ENCODE results near the gene PCCB.
"Not testable (repeated sequence)": the region's sequence is repeated elsewhere in the genome, so short reads cannot be mapped to it uniquely, and the experiment has no call there.

PCCB gene

DNA sequence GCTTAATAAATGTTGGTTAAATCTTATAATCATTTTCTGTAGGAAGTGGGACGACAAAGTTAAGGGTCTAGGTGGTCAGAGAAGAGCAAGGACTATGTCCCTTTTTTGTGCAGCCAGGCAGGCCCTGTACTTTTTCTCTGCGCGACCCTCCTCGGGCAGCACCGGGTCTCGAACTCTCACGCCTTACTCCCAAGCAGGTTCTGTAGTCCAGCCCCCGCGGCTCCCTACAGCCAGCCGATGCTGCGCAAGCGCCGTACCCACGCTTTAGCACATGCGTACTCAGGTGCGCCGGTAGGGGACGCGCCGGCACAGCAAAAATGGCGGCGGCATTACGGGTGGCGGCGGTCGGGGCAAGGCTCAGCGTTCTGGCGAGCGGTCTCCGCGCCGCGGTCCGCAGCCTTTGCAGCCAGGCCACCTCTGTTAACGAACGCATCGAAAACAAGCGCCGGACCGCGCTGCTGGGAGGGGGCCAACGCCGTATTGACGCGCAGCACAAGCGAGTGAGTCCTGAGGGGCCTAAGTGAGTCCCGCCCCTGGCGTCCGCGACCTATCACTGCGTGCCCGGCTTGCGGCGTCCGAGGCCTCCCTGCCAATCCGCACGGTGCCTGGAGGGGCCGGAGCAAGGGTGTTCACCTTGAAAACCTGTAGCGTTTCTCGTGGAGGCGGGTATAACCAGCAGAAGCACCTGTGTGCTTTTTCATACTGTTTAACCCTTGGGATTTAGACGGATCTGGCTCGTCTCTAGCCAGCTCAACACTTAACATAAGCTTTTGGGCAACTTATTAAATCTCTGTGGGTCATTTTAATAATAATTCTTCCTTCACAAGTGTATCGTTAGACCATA, at the start of gene PCCB:
TSS of gene PCCB (plus strand) at position 282 of the 844 bp plus-strand sequence. CDS start at position 318, 36 bp downstream.
- DNase-seq (ENCODE audit: low read depth in 3 of 3) = peak; percentile 82 to 91 (median 88)

DNA sequence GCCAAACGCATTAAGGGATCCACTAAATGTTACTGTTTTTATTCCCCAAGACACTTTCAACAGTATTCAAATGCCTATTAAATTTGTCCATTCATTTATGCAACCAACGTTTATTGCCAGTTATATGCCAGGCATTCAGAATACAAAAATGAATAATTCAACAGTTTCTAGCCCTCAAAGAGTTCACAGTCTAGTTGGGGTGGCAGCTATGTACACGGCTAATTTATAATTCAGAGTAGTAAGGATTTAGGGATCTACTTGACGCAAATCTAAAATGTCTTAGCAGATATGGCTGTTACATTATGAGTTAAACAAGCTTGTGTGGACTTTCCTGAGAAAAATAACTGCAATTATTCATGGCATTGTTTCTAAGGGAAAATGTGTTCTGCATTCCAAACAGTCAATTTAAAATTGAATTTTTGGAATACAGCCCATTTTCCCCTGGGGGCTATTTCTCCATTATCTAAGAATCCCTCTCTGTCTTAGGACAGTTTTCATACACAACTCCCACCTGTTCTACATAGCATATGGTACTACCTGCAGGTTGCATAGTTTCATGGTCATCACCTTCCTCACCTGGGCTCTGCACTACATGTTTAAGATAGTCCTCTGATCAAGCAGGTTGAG, 42.5 kb upstream of the PCCB start:
- DNase-seq (ENCODE audit: low read depth in 3 of 3) = no peak

DNA sequence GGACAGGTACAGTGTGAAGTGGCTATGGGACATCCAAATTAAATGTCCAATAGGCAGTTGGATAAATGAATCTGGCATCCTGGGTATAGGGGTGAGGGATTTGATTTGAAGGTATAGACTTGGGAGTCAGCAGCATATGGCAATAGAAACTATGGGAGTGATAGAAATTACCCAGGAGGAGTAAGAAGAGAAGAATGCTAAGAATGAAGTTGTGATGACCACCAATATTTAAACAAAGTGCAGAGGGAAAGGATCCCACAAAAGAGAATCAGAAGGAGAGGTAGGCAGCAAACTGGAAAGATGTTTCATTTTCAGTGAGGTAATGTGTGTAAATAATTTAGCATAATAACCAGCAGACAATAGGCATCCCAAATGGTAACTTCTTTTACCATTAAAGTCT, 40.2 kb upstream of the PCCB start:
- no peak for DNase-seq (ENCODE audit: low read depth in 3 of 3)

DNA sequence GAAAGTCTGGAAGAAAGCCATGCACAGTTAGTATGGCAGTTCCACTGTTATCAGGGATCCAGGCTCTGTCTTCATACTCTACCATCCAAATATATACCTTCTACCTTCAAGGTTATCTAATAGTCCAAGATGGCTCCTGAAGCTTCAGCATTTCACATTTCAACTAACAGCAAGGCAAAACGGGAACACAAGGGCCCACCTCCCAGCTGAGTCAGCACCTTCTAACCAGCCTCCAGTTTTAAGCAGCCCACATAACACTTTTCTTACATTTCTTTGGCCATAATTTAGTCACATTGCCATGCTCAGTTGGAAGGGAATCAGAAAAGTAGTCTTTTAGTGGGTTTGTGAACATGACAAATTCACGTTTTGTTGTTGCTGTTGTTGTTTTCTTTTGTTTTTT, 38.6 kb upstream of the PCCB start:
- no peak for DNase-seq (ENCODE audit: low read depth in 3 of 3)

DNA sequence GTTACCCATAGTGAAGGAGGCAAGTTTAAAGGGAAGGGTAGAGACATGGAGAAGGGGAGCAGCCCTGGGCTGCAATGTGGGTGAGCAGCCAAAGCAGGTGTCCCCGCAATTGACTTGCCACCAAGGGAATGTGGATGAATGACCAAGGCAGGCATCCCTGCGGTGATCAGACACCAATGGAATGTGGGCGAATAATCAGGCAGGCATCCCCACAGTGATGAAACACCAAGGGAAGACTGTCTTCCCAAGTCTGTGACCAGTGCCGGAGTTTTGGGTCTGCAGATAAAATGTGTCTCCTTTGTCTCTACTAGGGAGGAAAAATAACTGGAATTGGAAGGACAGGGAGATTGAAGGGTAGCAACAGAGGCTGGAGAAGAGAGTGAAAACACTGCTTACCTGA, 27.4 kb upstream of the PCCB start:
- not testable (repeated sequence) for DNase-seq (ENCODE audit: low read depth in 3 of 3)

DNA sequence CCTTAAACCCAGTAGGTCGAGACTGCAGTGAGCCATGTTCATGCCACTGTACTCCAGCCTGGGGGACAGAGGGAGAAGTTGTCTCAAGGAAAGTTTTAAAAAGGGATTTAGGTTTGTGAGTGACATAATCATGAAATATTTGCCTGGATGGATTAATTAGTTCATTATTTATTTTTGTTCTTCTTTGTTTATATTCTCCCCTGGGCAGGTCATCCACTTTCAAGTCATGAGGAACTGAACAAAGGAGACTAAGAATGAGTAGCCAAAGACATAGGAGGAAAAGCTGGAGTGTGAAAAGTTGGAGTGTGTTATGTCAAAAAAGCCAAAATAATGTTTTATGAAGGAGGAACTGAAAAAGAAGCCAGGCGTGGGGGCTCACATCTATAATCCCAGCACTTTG, 17.7 kb upstream of the PCCB start:
- no peak for DNase-seq (ENCODE audit: low read depth in 3 of 3)

DNA sequence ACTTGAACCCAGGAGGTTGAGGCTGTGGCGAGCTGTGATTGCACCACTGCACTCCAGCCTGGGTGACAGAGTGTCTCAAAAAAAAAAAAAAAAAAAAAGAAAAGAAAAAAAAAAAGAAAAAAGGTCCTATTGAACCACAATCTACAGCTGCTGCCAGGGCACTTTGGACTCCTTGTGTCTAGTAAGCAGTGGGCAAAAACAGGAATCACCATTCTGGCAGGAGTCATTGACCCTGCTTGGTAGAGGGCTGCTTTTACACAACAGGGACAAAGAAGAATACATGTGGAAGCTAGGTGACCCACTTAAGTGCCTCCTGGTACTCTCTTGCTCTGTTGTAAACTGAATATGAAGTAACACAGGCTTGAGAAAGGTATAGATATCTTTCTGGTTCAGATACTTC, 14.6 kb upstream of the PCCB start:
- no peak for DNase-seq (ENCODE audit: low read depth in 3 of 3)

DNA sequence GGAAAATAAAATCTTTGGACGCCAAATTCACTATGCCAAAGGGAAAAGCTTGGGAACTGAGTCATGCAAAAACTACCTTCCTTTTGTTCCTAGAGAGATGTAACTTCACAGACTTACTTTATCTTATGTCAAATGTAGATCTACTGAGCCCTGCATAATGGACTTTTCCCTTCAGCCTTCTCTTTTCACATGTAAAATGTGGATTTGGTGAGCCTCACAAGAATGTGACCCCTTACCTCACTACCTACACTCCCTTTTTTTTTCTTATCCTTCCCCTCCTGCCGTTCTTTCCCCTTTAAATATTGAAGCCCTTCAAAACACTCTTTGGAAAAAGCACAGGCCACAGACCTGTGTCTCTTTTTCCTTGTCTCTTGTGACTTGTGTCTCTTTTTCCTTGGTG, 14.0 kb upstream of the PCCB start:
- DNase-seq (ENCODE audit: low read depth in 3 of 3) = no peak

DNA sequence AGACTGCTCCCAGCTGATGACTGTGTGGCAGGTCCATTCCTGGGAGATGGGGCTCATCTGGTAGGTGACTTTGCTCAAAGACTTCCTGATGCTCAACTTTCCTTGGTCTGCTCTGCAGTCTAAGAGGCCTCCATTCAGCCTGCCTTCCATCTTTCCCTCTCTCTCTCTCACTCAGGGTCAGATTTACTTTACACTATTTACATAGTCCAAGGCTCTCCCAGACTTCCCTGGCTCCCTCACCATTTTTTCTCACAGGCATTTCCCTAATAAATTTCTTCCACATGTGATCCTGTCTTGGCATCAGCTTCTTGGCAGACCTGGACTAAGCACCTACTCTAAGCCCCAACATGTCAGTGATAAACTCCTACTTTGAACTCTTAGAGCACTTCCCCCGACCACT, 13.0 kb upstream of the PCCB start:
- no peak for DNase-seq (ENCODE audit: low read depth in 3 of 3)

DNA sequence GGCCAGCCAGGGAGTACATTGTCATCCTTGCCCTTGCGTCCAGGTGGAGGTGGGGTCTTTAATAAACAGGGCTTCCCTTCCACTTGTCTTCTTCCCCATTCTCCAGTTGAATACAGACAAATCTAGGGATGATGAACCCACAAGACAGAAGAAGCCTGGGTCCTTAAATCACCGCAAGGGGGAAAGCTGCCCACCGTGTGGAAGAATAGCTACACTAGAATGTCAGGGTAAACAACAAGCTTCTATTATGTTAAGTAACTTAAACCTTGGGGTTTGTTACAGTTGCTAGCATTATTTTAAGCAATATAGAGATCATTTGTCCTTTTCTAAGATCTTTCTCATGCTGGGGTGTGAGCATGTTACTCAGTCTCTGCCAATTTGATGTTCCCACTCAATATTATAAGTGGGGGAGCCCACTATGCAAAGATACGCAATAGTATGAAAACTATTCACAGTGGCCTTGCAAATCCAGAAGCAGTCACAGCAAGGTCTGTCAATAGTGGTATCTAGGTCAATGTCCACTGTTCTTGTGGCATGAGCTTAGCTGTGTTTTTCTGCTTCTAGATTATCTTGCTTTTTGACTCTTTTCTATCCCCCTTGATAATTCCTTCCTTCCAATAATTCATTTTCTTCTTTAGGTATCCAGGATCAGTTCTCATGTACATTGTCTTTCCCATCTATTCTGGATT, 12.0 kb upstream of the PCCB start:
- DNase-seq (ENCODE audit: low read depth in 3 of 3) = no peak

DNA sequence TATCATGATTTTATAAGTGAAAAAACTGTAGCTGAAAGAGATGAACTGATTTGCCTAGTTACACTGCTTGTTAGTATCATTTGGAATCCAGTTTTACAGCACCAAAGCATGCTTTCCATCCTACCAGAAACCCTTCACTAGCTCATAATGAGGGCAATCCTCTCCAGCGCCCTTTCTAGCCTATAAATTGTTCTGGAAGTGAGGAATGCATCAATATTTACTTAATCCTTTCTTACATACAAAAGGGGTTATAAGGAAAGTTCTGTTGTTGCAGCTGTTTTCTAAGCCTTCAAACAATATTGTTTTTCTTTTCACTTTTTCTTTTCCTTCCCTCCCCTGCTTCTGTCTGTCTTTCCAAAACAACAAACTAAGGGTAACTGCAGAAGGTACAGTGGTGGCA, 11.0 kb upstream of the PCCB start:
- no peak for DNase-seq (ENCODE audit: low read depth in 3 of 3)

DNA sequence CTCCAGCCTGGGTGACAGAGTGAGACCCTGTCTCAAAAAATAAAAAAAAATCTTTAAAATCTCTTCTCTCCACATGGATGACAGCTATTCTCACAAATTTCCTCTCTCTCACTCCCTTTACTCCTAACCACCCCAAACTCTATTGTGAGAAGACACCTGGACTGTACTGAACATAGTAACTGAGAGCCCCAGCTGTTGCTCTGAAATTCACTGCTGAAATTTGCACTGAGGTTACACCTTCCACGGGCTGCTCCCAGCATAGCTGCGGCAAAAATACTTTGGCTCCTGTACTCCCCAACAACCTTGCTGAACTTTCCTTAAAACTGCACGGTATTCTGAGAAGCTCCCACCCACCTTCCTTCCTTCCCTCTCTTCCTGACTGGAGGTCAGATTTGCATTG, 4.4 kb upstream of the PCCB start:
- no peak for DNase-seq (ENCODE audit: low read depth in 3 of 3)

DNA sequence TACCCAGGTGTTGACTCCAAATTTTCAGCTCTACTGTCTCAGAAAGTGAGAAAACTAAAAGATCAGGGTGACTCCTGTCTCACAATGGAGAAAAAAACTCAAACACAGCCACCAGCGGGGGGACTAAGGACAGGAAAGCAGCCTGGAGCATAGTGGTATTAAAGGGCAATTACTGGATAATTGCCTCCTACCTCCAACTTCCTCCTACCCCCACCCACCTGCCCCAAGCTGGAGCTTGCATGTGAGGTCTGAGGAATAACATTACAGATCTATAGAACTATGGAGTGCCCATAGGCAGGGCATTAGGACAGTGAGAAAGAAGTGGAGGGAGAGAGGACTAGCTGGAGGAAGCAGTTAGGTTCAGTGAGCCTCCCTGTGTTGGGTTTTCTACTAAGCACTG, 2.7 kb upstream of the PCCB start:
- DNase-seq (ENCODE audit: low read depth in 3 of 3) = no peak

DNA sequence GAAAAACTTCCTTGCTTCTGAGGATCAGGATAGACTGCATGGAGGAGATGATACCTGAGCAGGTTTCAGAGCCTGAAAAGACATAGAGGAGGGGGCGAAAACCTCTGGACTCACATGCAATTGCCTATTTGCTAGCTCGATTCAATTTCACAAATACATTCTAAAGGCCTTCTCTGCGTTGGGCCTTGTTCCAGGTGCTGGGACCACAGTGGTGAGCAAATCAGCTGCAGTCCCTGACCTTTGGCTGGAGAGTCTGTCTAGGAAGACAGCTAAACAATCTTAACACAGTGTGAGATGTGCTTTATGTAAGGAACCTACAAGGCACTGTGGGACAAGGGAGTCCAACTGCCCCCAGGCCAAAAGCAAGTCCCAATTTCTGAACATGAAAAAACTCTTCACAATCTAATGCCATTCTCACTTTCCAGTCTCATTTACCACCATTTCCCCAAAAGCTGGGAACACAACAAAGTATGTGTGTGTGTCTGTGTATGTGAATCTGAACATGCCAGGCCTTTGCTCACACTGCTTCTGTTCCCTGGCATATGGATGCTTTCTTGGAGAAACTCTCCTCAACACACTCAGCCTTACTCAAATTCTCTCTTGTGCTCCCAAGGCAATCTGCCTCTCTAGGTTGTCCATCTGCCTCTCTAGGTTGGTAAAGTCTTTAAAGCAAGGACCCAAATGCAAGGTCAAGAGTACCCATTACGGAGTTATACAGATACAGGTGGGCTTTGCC, 2.1 kb upstream of the PCCB start:
- DNase-seq (ENCODE audit: low read depth in 3 of 3) = no peak

DNA sequence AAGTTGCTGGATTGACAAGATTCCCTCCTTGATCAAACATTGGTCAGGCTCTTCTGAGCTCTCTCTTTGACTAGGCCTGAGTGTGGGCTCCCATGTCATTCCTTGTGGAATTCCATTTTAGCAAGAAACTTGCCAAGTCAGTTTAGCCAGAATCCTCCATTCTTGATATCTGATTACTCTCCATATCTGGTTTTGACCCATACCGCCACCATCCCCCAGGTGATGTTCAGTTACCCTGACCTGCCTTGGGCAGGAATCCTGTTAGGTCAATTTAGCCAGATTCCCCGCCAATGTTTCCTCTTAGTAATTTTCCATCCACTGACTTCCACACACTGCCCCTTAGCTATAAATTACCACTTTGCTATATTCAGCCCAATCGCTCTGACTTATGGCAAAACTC, 1.0 kb upstream of the PCCB start:
- no peak for DNase-seq (ENCODE audit: low read depth in 3 of 3)

DNA sequence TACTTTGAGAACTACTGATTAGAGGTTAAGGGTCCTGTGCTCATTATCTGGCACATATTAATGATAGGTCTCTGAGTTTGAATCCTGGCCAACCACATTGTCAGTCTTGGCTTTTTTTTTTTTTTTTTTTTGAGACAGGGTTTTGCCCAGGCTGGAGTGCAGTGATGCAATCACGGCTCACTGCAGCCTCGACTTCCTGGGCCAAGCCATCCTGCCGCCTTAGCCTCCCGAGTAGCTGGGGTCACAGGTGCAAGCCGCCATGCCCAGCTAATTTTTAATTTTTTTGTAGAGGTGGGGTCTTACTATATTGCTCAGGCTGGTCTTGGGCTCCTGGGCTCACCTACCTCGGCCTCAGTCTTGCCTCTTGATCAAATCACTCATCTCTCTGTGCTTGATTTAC, 547 bp upstream of the PCCB start:
- DNase-seq (ENCODE audit: low read depth in 3 of 3) = no peak

DNA sequence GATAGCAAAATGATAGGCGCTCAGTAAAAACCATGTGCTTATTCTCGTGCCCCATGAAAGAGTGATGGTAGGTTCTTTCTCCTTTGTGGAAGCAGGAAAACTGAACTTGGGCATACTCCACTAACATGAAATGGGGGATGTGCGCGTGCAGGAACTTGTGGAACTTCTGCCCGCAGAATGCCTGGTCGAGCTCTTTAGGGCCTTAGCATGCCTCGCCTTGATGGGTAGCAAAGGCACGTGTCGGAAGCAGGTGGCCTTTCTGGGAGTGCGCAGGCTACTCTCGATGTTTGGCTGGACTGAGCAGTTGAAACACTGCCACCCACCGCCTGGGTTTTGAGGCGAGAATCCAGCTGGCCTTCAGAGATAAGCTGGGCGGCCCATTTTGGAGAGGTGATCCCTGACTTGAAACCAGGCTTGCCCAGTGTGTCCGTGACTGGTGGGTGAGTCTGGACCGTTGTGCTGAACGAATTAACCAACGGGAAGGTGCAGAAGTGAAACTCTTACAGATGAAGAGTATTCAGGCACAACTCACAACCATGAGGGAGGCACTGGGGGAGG, 842 bp downstream of the PCCB start:
- DNase-seq (ENCODE audit: low read depth in 3 of 3) = peak in 1 of 3 donors; percentile 2

DNA sequence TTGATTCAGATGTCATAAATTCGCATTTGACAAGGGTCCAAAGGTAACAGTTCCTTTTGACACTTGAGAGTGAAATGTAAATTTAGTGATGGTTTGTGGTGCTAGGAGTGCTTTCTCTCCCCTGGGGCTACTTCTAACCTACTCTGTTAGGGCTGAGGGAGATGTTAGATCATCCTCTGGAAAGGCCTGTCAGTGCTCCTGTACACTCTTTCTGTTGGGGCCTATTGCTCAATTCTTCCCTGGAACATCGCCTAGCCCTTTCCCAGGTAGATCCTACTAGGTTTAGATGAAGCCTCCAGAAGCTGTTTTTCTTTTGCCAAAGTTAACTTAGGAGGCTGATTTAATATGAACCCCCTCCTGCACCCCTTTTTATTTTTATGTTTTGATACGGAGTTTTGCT, 1.4 kb downstream of the PCCB start:
- no peak for DNase-seq (ENCODE audit: low read depth in 3 of 3)

DNA sequence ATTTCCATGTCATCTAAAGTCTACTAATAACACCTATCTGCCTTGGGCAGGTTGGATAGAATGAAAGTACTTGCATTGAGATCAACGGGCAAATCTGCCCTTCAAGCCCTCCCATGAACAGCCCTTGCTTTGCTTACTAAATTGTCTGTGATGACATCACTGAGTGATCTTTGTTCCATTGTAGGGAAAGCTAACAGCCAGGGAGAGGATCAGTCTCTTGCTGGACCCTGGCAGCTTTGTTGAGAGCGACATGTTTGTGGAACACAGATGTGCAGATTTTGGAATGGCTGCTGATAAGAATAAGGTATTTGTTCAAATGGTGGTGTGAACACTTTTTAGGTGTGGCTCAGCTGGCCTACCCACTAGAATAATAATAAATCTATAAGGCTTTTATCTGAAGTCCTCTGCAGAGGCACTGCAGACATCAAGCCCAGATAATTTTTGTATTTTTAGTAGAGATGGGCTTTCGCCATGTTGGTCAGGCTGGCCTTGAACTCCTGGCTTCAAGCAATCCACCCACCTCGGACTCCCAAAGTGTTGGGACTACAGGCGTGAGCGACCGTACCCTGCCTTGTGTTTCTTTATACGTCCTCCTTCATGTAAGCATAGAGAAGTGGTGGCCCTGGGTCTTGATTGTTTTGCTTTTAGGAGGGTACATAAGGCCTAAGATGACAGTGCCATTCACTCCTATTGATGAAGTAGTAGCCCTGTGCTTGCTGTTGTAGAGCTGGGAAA, 5.7 kb downstream of the PCCB start:
- DNase-seq (ENCODE audit: low read depth in 3 of 3) = no peak

DNA sequence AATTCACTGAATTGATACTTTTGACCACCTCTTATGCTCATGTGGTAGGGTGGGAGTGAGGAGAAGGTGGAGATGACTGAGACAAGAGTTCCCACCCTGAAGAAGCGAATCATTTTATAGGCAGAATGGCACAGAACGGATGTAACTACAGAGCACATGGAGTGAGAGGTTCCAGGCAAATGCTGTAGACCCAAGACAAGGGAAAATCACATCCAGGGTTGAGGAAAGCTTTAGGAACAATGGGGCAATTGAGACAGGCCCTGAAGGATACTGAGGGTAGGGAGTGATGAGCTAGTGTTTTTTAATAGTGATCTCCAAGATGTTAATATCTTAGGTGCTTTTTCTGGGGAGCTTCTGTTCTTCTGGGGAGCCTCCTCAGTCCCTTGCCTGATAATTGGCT, 8.1 kb downstream of the PCCB start:
- no peak for DNase-seq (ENCODE audit: low read depth in 3 of 3)

DNA sequence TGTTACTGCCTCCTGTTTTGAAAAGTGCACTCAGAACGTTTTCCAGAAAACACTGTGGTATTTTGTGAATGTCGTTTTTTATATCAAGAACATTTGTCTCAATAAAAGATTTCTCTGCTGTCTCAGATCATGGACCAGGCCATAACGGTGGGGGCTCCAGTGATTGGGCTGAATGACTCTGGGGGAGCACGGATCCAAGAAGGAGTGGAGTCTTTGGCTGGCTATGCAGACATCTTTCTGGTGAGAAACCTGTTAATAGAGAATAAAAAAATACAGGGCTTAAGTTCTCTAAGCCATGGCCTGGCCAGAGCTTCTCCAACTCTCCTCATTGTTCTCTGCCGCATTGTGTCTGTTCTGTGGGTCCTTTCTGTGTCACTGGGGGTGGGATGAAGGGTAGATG, 11.7 kb downstream of the PCCB start:
- no peak for DNase-seq (ENCODE audit: low read depth in 3 of 3)

Data from stimulated activated CD4-positive, alpha-beta T cell treated with anti-CD3 and anti-CD28 coated beads, TNF-alpha, amount 100 ng/mL, for 48 hours (primary cell).